MM.1S (cell line): ENCODE data around the gene ARHGEF2.

Source experiments
- DNase-seq: peaks from one replicate; pipeline ENCODE4 v3.0.0-alpha.2; 2015
- H2AFZ ChIP-seq: fragments of 300-600 bp; sonication (generic); 2 replicates; pipeline ENCODE4 v1.6.0; 2016; ENCODE audit warnings: antibody characterized with exemption, low read length
- H3F3A ChIP-seq: fragments of 300-600 bp; sonication (generic); 2 replicates; pipeline ENCODE4 v1.6.1; 2016; ENCODE audit warnings: mild to moderate bottlenecking, antibody characterized with exemption, low read length, moderate library complexity, mixed read lengths; ENCODE audit not compliant: insufficient read depth
- H3K27ac ChIP-seq: fragments of 300-600 bp; sonication (generic); 2 replicates; pipeline ENCODE4 v1.5.1; 2016; ENCODE audit warnings: mild to moderate bottlenecking, low read length
- H3K27me3 ChIP-seq: fragments of 300-600 bp; sonication (generic); replicated peaks from 2 replicates; pipeline ENCODE4 v1.6.0; 2016; ENCODE audit warnings: low read length; ENCODE audit not compliant: insufficient read depth
- H3K36me3 ChIP-seq: fragments of 300-600 bp; sonication (generic); replicated peaks from 2 replicates; pipeline ENCODE4 v1.6.1; 2016; ENCODE audit warnings: mild to moderate bottlenecking, low read length, mixed read lengths; ENCODE audit not compliant: insufficient read depth
- H3K4me1 ChIP-seq: fragments of 300-600 bp; sonication (generic); 2 replicates; pipeline ENCODE4 v1.6.1; 2016; ENCODE audit warnings: low read length, mixed read lengths
- H3K4me2 ChIP-seq: fragments of 300-600 bp; sonication (generic); 2 replicates; pipeline ENCODE4 v1.6.0; 2016; ENCODE audit warnings: low read depth, low read length
- H3K4me3 ChIP-seq: fragments of 300-600 bp; sonication (generic); 2 replicates; pipeline ENCODE4 v1.5.1; 2016; ENCODE audit warnings: low read length, mixed read lengths
- H3K79me2 ChIP-seq: fragments of 300-600 bp; sonication (generic); 2 replicates; pipeline ENCODE4 v1.6.1; 2016; ENCODE audit warnings: mixed run types, low read length, mixed read lengths
- H3K9ac ChIP-seq: fragments of 300-600 bp; sonication (generic); 2 replicates; pipeline ENCODE4 v1.6.1; 2016; ENCODE audit warnings: low read length, mixed read lengths
- H3K9me2 ChIP-seq: fragments of 300-600 bp; sonication (generic); replicated peaks from 2 replicates; pipeline ENCODE4 v1.6.1; 2016; ENCODE audit warnings: mild to moderate bottlenecking, low read length, mixed read lengths; ENCODE audit not compliant: insufficient read depth
- H3K9me3 ChIP-seq: fragments of 300-600 bp; sonication (generic); replicated peaks from 2 replicates; pipeline ENCODE4 v1.6.1; 2016; ENCODE audit warnings: mild to moderate bottlenecking, low read length, mixed read lengths; ENCODE audit not compliant: insufficient read depth
- H4K20me1 ChIP-seq: fragments of 300-600 bp; sonication (generic); 2 replicates; pipeline ENCODE4 v1.6.1; 2016; ENCODE audit warnings: mild to moderate bottlenecking, low read length, moderate library complexity, mixed read lengths; ENCODE audit not compliant: insufficient read depth
- CTCF ChIP-seq: fragments of 300-600 bp; sonication (generic); IDR thresholded peaks from 2 replicates; pipeline ENCODE4 v1.5.1; 2016; ENCODE audit warnings: antibody characterized with exemption, low read length, mixed read lengths
- EZH2 ChIP-seq: fragments of 300-600 bp; sonication (generic); optimal IDR thresholded peaks from 2 replicates; pipeline ENCODE3; 2017; ENCODE audit warnings: low read depth, mild to moderate bottlenecking, antibody characterized with exemption, low read length, mixed read lengths
- EZH2phosphoT487 ChIP-seq: fragments of 300-600 bp; sonication (generic); IDR thresholded peaks from 2 replicates; pipeline ENCODE4 v1.6.1; 2018; ENCODE audit warnings: antibody characterized with exemption, low read length

ARHGEF2 gene

GRCh38 chr1:155912056-155912536 is 66.3 kb downstream of the ARHGEF2 start:
- H3F3A ChIP-seq = peaks cover 55% of the 10 kb centered on the region
- H3K27me3 ChIP-seq = no peaks in the 10 kb centered on the region
- H4K20me1 ChIP-seq = peaks cover 7% of the 10 kb centered on the region; the same call in 1 of the 2 replicates
- no peak for TF ChIP-seq EZH2
- TF ChIP-seq EZH2phosphoT487 = no peak
- TF ChIP-seq CTCF = no peak
- H3K79me2 ChIP-seq = peaks cover 45% of the 10 kb centered on the region
- peak overlapping the region; percentile 55; the same call in 1 of the 2 replicates for H3K27ac ChIP-seq
- H3K36me3 ChIP-seq = peaks cover 36% of the 10 kb centered on the region
- H3K4me1 ChIP-seq = peaks cover 14% of the 10 kb centered on the region
- H3K4me3 ChIP-seq = no peak overlapping the region
- H3K9me2 ChIP-seq = no peaks in the 10 kb centered on the region
- no peak overlapping the region for H2AFZ ChIP-seq
- peak overlapping the region; percentile 89; the same call in 1 of the 2 replicates for H3K4me2 ChIP-seq
- peak; percentile 43 for DNase-seq
- H3K9me3 ChIP-seq = no peaks in the 10 kb centered on the region
- H3K9ac ChIP-seq = no peak overlapping the region

GRCh38 chr1:155911156-155912055 is 66.9 kb downstream of the ARHGEF2 start, which contains the start of gene RIT1:
RIT1 (minus strand) TSS chr1:155911349; CDS start chr1:155910761, 588 bp downstream.
- peaks cover 29% of the 10 kb centered on the region for H3K36me3 ChIP-seq
- H4K20me1 ChIP-seq = no peaks in the 10 kb centered on the region

GRCh38 chr1:155910621-155911121 is 67.7 kb downstream of the ARHGEF2 start:
- H3F3A ChIP-seq = peaks cover 42% of the 10 kb centered on the region
- H3K27ac ChIP-seq = peak overlapping the region; percentile 55; the same call in 1 of the 2 replicates
- peaks cover 21% of the 10 kb centered on the region for H3K36me3 ChIP-seq
- no peaks in the 10 kb centered on the region for H3K27me3 ChIP-seq
- H3K4me2 ChIP-seq = peak overlapping the region; percentile 89
- H2AFZ ChIP-seq = peak overlapping the region; percentile 76
- H4K20me1 ChIP-seq = no peaks in the 10 kb centered on the region
- peaks cover 14% of the 10 kb centered on the region for H3K4me1 ChIP-seq
- peak overlapping the region; percentile 75 for H3K4me3 ChIP-seq
- peak overlapping the region; percentile 56 for H3K9ac ChIP-seq
- no peaks in the 10 kb centered on the region for H3K9me3 ChIP-seq
- H3K9me2 ChIP-seq = no peaks in the 10 kb centered on the region
- no peak; the same call in 1 of the 2 replicates for TF ChIP-seq CTCF
- TF ChIP-seq EZH2 = no peak
- TF ChIP-seq EZH2phosphoT487 = no peak
- H3K79me2 ChIP-seq = peaks cover 32% of the 10 kb centered on the region
- DNase-seq = no peak

More at GRCh38 chr1:155911156-155912055, 66.9 kb downstream of the ARHGEF2 start, which contains the start of gene RIT1:
- TF ChIP-seq CTCF (peak; percentile 6; the same call in 1 of the 2 replicates), EZH2 (no peak), EZH2phosphoT487 (no peak)
- H3K27me3 ChIP-seq = no peaks in the 10 kb centered on the region
- peaks cover 49% of the 10 kb centered on the region for H3F3A ChIP-seq
- peak within 1 kb of the TSS; percentile 56 for H3K9ac ChIP-seq
- peak within 1 kb of the TSS; percentile 75 for H3K4me3 ChIP-seq
- no peaks in the 10 kb centered on the region for H3K9me2 ChIP-seq
- peak within 1 kb of the TSS; percentile 76 for H2AFZ ChIP-seq
- H3K9me3 ChIP-seq = no peaks in the 10 kb centered on the region
- peak; percentile 91 for DNase-seq
- peak within 1 kb of the TSS; percentile 89 for H3K4me2 ChIP-seq
- H3K27ac ChIP-seq = peak within 1 kb of the TSS; percentile 55; the same call in 1 of the 2 replicates
- peaks cover 14% of the 10 kb centered on the region for H3K4me1 ChIP-seq
- peaks cover 38% of the 10 kb centered on the region for H3K79me2 ChIP-seq
